Neural crest cell (in vitro differentiated cells): ENCODE data around the gene JDP2. TPM values are rescaled to one million over a fixed set of nuclear protein-coding genes. Genes with fewer than 3 reads are reported as not detected.

Experiments
- DNase-seq: peaks from one replicate; pipeline ENCODE4 v3.0.0; 2021; ENCODE audit warnings: low read depth, mixed read lengths, low spot score
- H3K27ac Mint-ChIP-seq: one replicate; pipeline ENCODE4 v1.8.0; 2021; ENCODE audit warnings: mild to moderate bottlenecking, mixed read lengths; ENCODE audit not compliant: unreplicated experiment
- H3K27me3 Mint-ChIP-seq: 2 replicates; pipeline ENCODE4 v1.8.0; 2021; ENCODE audit warnings: low read depth, mild to moderate bottlenecking, mixed read lengths
- H3K36me3 Mint-ChIP-seq: 2 replicates; pipeline ENCODE4 v1.8.0; 2021; ENCODE audit warnings: low read depth, mild to moderate bottlenecking, mixed read lengths
- H3K4me1 Mint-ChIP-seq: 2 replicates; pipeline ENCODE4 v1.8.0; 2021; ENCODE audit warnings: mixed read lengths
- H3K4me3 Mint-ChIP-seq: one replicate; pipeline ENCODE4 v1.8.0; 2021; ENCODE audit warnings: mild to moderate bottlenecking, mixed read lengths
- H3K9me3 Mint-ChIP-seq: 2 replicates; pipeline ENCODE4 v1.8.0; 2021; ENCODE audit warnings: mixed read lengths
- CTCF ChIP-seq: fragments of 200-600 bp; sonication (generic); conservative IDR thresholded peaks from 2 replicates; pipeline ENCODE4 v1.5.0; 2021; ENCODE audit warnings: antibody characterized with exemption, mild to moderate bottlenecking
- total RNA-seq: library from RNA; stranded (reverse); gene quantifications from 2 replicates; pipeline ENCODE4 v1.2.1, GENCODE V29; 2021

JDP2 gene
- total RNA-seq, 1 donor from 2014 or later: 2.6 TPM

DNA sequence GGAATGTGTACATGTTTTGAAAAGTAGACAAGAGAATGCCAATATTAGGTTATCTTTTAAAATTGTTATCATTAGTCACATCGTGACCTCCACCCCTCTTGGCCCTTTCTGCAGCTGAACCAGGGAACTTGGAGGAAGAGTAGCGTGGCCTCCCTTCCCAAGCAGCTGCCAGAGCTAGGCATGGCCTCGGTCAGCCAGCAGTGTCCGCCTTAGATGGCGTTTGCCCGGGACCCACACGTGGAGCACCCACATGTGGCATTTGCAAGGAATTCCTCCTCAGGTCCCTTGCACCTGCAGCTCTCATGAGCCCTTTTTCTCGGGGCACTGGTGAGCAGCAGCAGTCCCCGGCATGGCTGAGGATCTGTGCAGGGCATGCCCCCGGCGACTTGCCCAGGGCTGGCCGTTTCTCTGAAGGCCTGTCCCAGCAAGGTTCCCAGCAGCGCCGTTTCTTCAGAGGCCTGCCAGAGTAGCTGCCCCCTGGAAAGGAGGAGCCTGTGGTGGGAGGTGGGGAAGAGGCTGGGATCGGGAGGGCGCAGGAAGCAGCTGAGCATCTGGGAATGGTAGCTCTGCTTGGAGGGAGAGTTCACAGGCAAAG, 10.8 kb downstream of the JDP2 start:
- Mint-ChIP-seq H3K4me3 (no peak overlapping the region), H3K36me3 (no peaks in the 10 kb centered on the region), H3K9me3 (no peaks in the 10 kb centered on the region), H3K27me3 (no peaks in the 10 kb centered on the region), H3K27ac (no peak overlapping the region), H3K4me1 (no peaks in the 10 kb centered on the region)
- no peak for TF ChIP-seq CTCF
- no peak for DNase-seq

DNA sequence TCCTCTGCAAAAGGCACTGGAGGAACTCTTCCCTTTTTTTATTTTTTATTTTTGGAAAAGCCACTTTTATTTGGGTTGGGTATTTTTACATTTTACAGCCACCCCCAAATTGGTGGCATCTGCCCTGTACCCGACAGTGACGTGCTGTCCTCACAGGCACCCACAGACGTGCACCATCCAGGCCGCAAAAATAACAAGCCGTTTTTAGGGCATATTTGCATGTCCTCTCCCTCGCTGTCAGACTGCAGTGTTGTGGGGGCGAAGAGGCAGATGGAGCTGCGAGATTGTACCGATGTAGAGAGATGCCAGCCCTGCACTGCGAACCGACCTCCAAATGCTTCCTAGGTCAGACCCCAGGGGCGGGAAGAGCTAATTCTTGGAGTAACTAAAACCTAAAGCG, 12.2 kb downstream of the JDP2 start:
- Mint-ChIP-seq H3K36me3 (no peaks in the 10 kb centered on the region), H3K27ac (no peak overlapping the region), H3K4me3 (no peak overlapping the region), H3K27me3 (no peaks in the 10 kb centered on the region), H3K4me1 (no peaks in the 10 kb centered on the region), H3K9me3 (no peaks in the 10 kb centered on the region)
- TF ChIP-seq CTCF: no peak
- DNase-seq: no peak

- H3K27me3 Mint-ChIP-seq: no peaks in the 10 kb centered on the region
- no peaks in the 10 kb centered on the region for H3K9me3 Mint-ChIP-seq
- H3K27ac Mint-ChIP-seq: peak overlapping the region; percentile 29
- no peak for TF ChIP-seq CTCF
- no peak for DNase-seq
- no peaks in the 10 kb centered on the region for H3K4me1 Mint-ChIP-seq
- no peak overlapping the region for H3K4me3 Mint-ChIP-seq
- H3K36me3 Mint-ChIP-seq: no peaks in the 10 kb centered on the region
Measured at GRCh38 chr14:75440733-75441477, 13.1 kb downstream of the JDP2 start.

- Mint-ChIP-seq H3K9me3 (no peaks in the 10 kb centered on the region), H3K36me3 (no peaks in the 10 kb centered on the region), H3K27me3 (no peaks in the 10 kb centered on the region), H3K27ac (no peak overlapping the region), H3K4me3 (no peak overlapping the region), H3K4me1 (no peaks in the 10 kb centered on the region)
- DNase-seq: no peak
- no peak for TF ChIP-seq CTCF
Measured at GRCh38 chr14:75441728-75442127, 13.9 kb downstream of the JDP2 start.

DNA sequence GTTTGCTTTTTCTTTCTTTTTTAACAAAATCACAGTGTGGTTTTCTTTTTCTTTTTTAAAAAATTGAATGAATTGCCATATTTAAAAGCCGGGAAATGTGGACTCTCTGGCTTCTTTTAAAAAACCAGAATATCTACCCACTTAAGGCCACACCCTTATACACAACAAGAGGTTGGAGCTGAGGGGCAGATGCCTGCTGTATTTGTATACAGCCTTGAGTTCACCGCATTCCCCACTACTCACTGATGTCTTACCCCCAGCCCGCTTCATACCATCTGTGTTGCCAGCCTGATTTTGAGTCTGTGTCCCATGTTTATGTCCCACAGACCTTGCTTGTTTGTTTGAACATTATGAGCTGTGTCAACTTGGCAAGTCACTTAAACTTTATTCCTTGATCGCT, 14.3 kb downstream of the JDP2 start:
- Mint-ChIP-seq H3K27ac (peak overlapping the region; percentile 65), H3K27me3 (no peaks in the 10 kb centered on the region), H3K9me3 (no peaks in the 10 kb centered on the region), H3K36me3 (no peaks in the 10 kb centered on the region), H3K4me1 (no peaks in the 10 kb centered on the region), H3K4me3 (no peak overlapping the region)
- TF ChIP-seq CTCF: no peak
- no peak for DNase-seq
